Karpas-422 (cell line): Measurements from ENCODE around the gene ARID5A. TPM values are rescaled to one million over a fixed set of nuclear protein-coding genes. Genes with fewer than 3 reads are reported as not detected.

ENCODE experiments used
- DNase-seq: peaks from one replicate; pipeline ENCODE4 v3.0.0-alpha.2; 2015
- H2AFZ ChIP-seq: fragments of 200-600 bp; sonication (generic); 2 replicates; pipeline ENCODE4 v1.6.1; 2014; ENCODE audit warnings: antibody characterized with exemption, low read length, mixed read lengths
- H3K27ac ChIP-seq: fragments of 200-600 bp; sonication (generic); 2 replicates; pipeline ENCODE4 v1.5.1; 2014; ENCODE audit warnings: mild to moderate bottlenecking, low read length, moderate library complexity
- H3K27me3 ChIP-seq: fragments of 200-600 bp; sonication (generic); 2 replicates; pipeline ENCODE4 v1.6.1; 2014; ENCODE audit warnings: low read length, mixed read lengths
- H3K36me3 ChIP-seq: fragments of 200-600 bp; sonication (generic); 2 replicates; pipeline ENCODE4 v1.6.1; 2014; ENCODE audit warnings: low read length, mixed read lengths; ENCODE audit not compliant: insufficient read depth
- H3K4me1 ChIP-seq: fragments of 200-600 bp; sonication (generic); 2 replicates; pipeline ENCODE4 v1.6.1; 2014; ENCODE audit warnings: mild to moderate bottlenecking, low read length, mixed read lengths
- H3K4me2 ChIP-seq: fragments of 200-600 bp; sonication (generic); 2 replicates; pipeline ENCODE4 v1.6.1; 2014; ENCODE audit warnings: low read length, low read depth, mild to moderate bottlenecking; ENCODE audit not compliant: poor library complexity, severe bottlenecking
- H3K4me3 ChIP-seq: fragments of 200-600 bp; sonication (generic); 2 replicates; pipeline ENCODE4 v1.5.1; 2014; ENCODE audit warnings: mild to moderate bottlenecking, antibody characterized with exemption, low read length, mixed read lengths
- H3K79me2 ChIP-seq: fragments of 200-600 bp; sonication (generic); 2 replicates; pipeline ENCODE4 v1.6.1; 2014; ENCODE audit warnings: mild to moderate bottlenecking, low read length, mixed read lengths
- H3K9ac ChIP-seq: fragments of 200-600 bp; sonication (generic); 2 replicates; pipeline ENCODE4 v1.6.0; 2014; ENCODE audit warnings: low read length
- H3K9me2 ChIP-seq: fragments of 200-600 bp; sonication (generic), shearing (Covaris generic); replicated peaks from 2 replicates; pipeline ENCODE4 v1.6.0; 2014; ENCODE audit warnings: mild to moderate bottlenecking, low read length, moderate library complexity; ENCODE audit not compliant: insufficient read depth
- H3K9me3 ChIP-seq: fragments of 300-700, 200-600 bp; sonication (generic); 2 replicates; pipeline ENCODE4 v1.6.1; 2014; ENCODE audit warnings: low read length, mixed read lengths
- H4K20me1 ChIP-seq: fragments of 200-600 bp; sonication (generic); 2 replicates; pipeline ENCODE4 v1.6.1; 2014; ENCODE audit warnings: mild to moderate bottlenecking, antibody characterized with exemption, low read length, low read depth; ENCODE audit not compliant: insufficient read depth
- total RNA-seq: library from RNA; depleted of rRNA; stranded (reverse); fragments of >200 nt; shearing (Covaris generic); gene quantifications from 2 replicates; pipeline ENCODE4 v1.2.3, GENCODE V29; 2014; ENCODE audit warnings: low replicate concordance

The ARID5A gene
- total RNA-seq, 1 experiment from 2014 or later = 1.8 TPM

DNA sequence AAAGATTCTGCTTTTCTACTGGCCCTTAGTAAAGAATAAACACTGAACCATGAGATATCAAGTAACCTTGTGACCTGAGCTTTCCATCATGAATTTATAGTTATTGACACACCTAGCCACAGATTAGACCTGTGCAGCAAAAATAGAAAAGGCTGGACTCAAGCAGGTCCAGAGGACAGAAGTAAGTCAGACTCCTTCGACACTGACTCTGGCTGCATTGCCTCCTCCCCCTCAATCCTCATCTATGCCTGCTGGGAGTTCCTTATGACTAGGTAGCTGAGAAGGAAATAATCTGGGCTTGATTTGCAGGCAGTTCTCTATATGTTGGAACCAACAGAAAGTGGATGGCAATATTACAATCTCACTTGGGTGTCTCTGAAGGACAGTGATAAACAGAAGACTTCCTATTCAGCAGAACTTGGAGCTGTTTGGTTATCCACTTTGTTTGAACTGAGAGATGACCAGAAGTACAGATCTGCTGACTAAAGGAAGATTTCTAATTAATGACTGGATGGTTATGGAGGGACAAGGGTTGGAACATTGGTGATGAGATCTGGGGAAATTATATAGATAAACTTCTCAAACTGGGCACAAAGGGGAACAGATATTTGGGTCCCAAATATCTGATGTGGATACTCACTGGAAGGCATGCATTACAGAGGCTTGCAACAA, 39.4 kb downstream of the ARID5A start:
- Histone ChIP-seq H3K9me2 (no peaks in the 10 kb centered on the region), H3K4me1 (no peaks in the 10 kb centered on the region), H2AFZ (no peak overlapping the region), H3K27ac (no peak overlapping the region), H3K36me3 (no peaks in the 10 kb centered on the region), H4K20me1 (no peaks in the 10 kb centered on the region), H3K9me3 (no peaks in the 10 kb centered on the region), H3K4me3 (no peak overlapping the region), H3K79me2 (no peaks in the 10 kb centered on the region), H3K4me2 (no peak overlapping the region), H3K9ac (no peak overlapping the region), H3K27me3 (no peaks in the 10 kb centered on the region)
- no peak for DNase-seq

DNA sequence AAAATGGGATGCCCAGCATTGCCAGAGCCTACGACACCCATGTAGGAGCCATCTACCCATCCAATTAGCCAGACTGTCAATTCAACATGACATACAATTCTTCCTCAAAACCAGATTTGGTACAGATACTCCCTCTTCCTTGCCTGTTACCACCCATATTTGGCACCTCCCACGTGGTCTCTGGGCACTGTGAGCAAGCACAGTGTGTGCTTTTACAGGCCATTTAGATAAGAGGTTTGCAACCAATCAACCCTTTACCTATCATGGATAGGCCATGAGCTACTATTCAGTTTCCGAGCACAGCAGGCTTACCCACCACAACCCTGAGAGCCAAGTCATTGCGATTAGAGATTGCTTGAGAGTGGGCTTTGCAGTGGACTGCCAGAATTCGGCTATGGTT, 40.9 kb downstream of the ARID5A start:
- H2AFZ ChIP-seq = no peak overlapping the region
- no peak for DNase-seq

DNA sequence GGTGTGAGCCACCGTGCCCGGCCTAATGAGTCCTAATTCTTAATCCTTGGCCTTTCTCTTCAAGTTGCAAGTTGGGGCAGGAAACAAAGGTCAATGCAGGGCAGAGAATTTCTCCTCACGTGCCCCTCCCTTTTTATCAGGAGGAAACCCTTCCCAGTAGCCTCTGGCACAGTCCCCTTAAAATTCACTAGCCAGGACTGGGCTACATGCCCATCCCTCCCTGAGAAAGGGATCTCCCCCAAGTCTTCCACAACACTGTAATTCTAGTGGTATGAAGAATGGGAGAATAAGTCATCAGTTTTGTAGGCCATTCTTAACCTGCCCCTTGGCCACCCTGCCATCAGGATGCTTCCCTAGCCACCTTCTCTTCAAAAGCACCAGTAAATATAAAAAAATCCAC, 42.2 kb downstream of the ARID5A start:
- Histone ChIP-seq H3K9me2 (no peaks in the 10 kb centered on the region), H3K9ac (no peak overlapping the region), H3K4me2 (no peak overlapping the region), H3K27me3 (no peaks in the 10 kb centered on the region), H3K4me1 (no peaks in the 10 kb centered on the region), H3K79me2 (no peaks in the 10 kb centered on the region), H3K36me3 (no peaks in the 10 kb centered on the region), H4K20me1 (no peaks in the 10 kb centered on the region), H3K9me3 (no peaks in the 10 kb centered on the region), H3K4me3 (no peak overlapping the region), H3K27ac (no peak overlapping the region), H2AFZ (no peak overlapping the region)
- no peak for DNase-seq

More for the DNA sequence above, 40.9 kb downstream of the ARID5A start:
- H3K4me2 ChIP-seq = no peak overlapping the region
- H4K20me1 ChIP-seq = no peaks in the 10 kb centered on the region
- H3K9me3 ChIP-seq = no peaks in the 10 kb centered on the region
- no peak overlapping the region for H3K9ac ChIP-seq
- no peak overlapping the region for H3K27ac ChIP-seq
- H3K36me3 ChIP-seq = no peaks in the 10 kb centered on the region
- no peak overlapping the region for H3K4me3 ChIP-seq
- H3K79me2 ChIP-seq = no peaks in the 10 kb centered on the region
- no peaks in the 10 kb centered on the region for H3K4me1 ChIP-seq
- H3K9me2 ChIP-seq = no peaks in the 10 kb centered on the region
- H3K27me3 ChIP-seq = no peaks in the 10 kb centered on the region

DNA sequence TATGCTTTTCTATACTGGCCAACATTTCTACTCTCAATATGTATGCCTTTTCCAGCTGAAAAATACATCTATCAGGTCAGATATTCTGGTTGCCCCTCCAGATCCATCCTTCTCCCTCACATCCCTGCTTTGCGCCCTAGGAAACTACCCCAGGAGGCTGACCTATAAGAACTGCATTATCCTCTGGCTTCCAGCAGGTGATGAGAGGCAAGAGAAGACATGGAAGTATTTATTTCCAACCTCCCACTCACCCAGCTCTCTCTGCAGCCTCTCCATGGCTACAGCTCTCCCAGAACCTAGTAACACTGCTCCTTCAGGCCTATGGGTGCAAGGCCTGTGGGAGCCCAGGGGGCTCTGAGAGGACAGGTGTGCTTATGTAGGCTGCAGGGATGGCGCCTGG, 42.9 kb downstream of the ARID5A start:
- no peaks in the 10 kb centered on the region for H3K27me3 ChIP-seq
- no peak overlapping the region for H3K4me2 ChIP-seq
- H4K20me1 ChIP-seq = no peaks in the 10 kb centered on the region
- no peaks in the 10 kb centered on the region for H3K36me3 ChIP-seq
- no peaks in the 10 kb centered on the region for H3K4me1 ChIP-seq
- no peaks in the 10 kb centered on the region for H3K9me3 ChIP-seq
- no peak overlapping the region for H3K27ac ChIP-seq
- no peak overlapping the region for H3K4me3 ChIP-seq
- H3K9me2 ChIP-seq = no peaks in the 10 kb centered on the region
- no peak overlapping the region for H2AFZ ChIP-seq
- no peak for DNase-seq
- no peaks in the 10 kb centered on the region for H3K79me2 ChIP-seq
- no peak overlapping the region for H3K9ac ChIP-seq

DNA sequence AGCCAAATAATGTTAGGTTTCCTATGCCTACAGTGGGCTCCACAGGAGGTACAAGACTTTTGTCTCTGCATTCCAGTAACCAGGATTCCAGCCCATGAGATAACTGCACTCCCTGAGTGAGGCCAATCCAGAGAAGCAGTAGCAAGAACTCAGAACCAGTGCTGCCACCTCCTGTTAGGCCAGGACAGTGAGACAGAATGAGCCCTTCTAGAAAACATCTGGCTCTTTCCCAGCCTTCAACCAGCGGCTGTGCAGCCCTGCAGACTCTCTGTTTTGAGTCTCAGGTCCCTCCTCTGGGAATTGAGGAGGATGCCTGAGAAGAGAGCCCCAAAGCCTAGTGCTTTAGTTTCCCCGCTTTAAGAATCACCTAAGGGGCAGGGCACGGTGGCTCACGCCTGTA, 44.2 kb downstream of the ARID5A start:
- no peaks in the 10 kb centered on the region for H3K9me3 ChIP-seq
- no peaks in the 10 kb centered on the region for H3K36me3 ChIP-seq
- no peaks in the 10 kb centered on the region for H3K9me2 ChIP-seq
- no peak overlapping the region for H3K27ac ChIP-seq
- no peaks in the 10 kb centered on the region for H3K79me2 ChIP-seq
- H3K27me3 ChIP-seq = no peaks in the 10 kb centered on the region
- H3K9ac ChIP-seq = no peak overlapping the region
- peak; percentile 58 for DNase-seq
- no peaks in the 10 kb centered on the region for H4K20me1 ChIP-seq
- no peak overlapping the region for H3K4me2 ChIP-seq
- no peak overlapping the region for H3K4me3 ChIP-seq
- H3K4me1 ChIP-seq = no peaks in the 10 kb centered on the region
- no peak overlapping the region for H2AFZ ChIP-seq

DNA sequence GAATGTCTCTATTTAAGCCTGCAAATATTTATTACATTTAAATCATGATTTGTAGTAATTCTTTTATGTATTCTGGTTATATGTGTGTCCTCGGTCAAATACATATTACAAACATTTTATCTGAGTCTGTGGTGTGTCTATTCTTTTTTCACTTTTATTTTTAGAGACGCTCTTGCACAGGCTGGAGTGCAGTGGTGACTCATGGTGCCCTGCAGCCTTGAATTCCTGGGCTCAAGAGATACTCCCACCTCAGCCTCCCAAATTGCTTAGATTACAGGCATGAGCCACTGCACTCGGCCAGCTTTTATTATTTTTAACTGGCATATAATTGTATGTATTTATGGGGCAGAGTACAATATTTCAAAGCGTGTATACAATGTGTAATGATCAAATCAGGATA, 47.5 kb downstream of the ARID5A start:
- no peaks in the 10 kb centered on the region for H3K9me2 ChIP-seq
- no peaks in the 10 kb centered on the region for H4K20me1 ChIP-seq
- no peaks in the 10 kb centered on the region for H3K9me3 ChIP-seq
- H3K4me3 ChIP-seq = no peak overlapping the region
- no peaks in the 10 kb centered on the region for H3K27me3 ChIP-seq
- no peak overlapping the region for H2AFZ ChIP-seq
- no peak overlapping the region for H3K4me2 ChIP-seq
- H3K27ac ChIP-seq = no peak overlapping the region
- peaks cover 4% of the 10 kb centered on the region; the same call in 1 of the 2 replicates for H3K36me3 ChIP-seq
- no peaks in the 10 kb centered on the region for H3K79me2 ChIP-seq
- H3K4me1 ChIP-seq = no peaks in the 10 kb centered on the region
- no peak for DNase-seq
- no peak overlapping the region for H3K9ac ChIP-seq

DNA sequence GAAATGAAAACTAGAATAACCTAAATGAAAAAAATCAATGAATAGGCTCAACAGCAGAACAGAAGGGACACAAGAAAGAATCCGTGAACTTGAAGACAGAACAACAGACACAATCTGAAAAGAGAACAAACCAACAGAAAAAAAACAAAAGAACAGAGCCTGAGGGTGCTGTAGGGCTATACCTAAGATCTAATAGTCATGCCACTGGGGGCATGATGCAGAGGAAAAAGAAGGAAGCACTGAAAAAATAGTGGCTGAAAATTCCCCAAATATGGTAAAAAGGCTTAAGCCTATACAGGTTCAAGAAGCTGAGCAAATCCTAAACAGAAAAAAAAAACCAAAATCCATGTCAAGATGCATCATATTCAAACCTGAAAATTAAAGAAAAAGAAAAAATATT, 51.3 kb downstream of the ARID5A start:
- Histone ChIP-seq H3K9me3 (no peaks in the 10 kb centered on the region), H4K20me1 (no peaks in the 10 kb centered on the region), H3K9ac (no peak overlapping the region), H3K36me3 (peaks cover 4% of the 10 kb centered on the region; the same call in 1 of the 2 replicates), H3K79me2 (no peaks in the 10 kb centered on the region), H3K4me3 (no peak overlapping the region), H2AFZ (no peak overlapping the region), H3K9me2 (no peaks in the 10 kb centered on the region), H3K27me3 (no peaks in the 10 kb centered on the region), H3K27ac (no peak overlapping the region), H3K4me1 (no peaks in the 10 kb centered on the region), H3K4me2 (no peak overlapping the region)
- no peak for DNase-seq

DNA sequence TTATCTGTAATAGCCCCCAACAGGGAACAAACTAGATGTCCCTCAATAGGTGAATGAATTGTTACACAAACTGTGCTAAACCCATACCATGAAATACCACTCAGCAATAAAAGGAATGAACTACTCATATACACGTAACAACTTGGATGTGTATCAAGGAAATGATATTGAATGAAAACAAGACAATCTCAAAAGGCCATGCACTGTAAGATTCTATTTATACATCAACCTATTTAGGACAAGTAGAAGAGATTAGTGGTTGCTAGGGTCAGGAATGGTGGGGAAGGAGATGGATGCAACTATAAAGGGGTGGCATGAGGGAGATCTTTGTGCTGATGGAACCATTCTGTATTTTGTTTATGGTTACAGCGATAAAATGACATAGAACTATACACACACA, 54.5 kb downstream of the ARID5A start:
- no peaks in the 10 kb centered on the region for H3K9me2 ChIP-seq

More for the DNA sequence above, 54.5 kb downstream of the ARID5A start:
- Histone ChIP-seq H3K9me3 (no peaks in the 10 kb centered on the region), H3K4me3 (no peak overlapping the region), H3K36me3 (peaks cover 20% of the 10 kb centered on the region; the same call in 1 of the 2 replicates), H4K20me1 (no peaks in the 10 kb centered on the region), H3K9ac (no peak overlapping the region), H3K4me2 (no peak overlapping the region), H2AFZ (no peak overlapping the region), H3K4me1 (no peaks in the 10 kb centered on the region), H3K27me3 (no peaks in the 10 kb centered on the region), H3K27ac (no peak overlapping the region), H3K79me2 (no peaks in the 10 kb centered on the region)
- DNase-seq = no peak
